ENCODE measurements around the gene ZSCAN26. TPM values are rescaled to one million over a fixed set of nuclear protein-coding genes. Genes with fewer than 3 reads are reported as not detected.

Gene ZSCAN26
- total and polyA plus RNA-seq, 2 of the 8 experiments (the other 6 are each of a cell fraction or from before 2014, with no cell fraction given) = 7.0 to 8.5 TPM

- no peak for TF ChIP-seq EGR1 (IDR thresholded peaks at IDR 0.05; ENCODE audit: borderline replicate concordance, low read depth, low read length)
- TF ChIP-seq MAX (IDR thresholded peaks at IDR 0.05) = no peak
- no peak for TF ChIP-seq CBX8 (IDR thresholded peaks at IDR 0.05; ENCODE audit: borderline replicate concordance, low read depth, low read length)
- no peak for TF ChIP-seq RAD21 (IDR thresholded peaks at IDR 0.05 in 1 of 2, conservative IDR thresholded peaks at IDR 0.05 in 1 of 2; ENCODE audit: low read depth in 2 of 2, low read length in 2 of 2)
Measured at GRCh38 chr6:28240471-28240870, 26.5 kb upstream of the ZSCAN26 start (continued).
